Fibroblast of mammary gland (primary cell): ENCODE data around the gene FASTKD3.

ENCODE experiments used
- DNase-seq: peaks from one replicate; pipeline ENCODE4 v3.0.0-alpha.2; 2010; ENCODE audit warnings: low read depth
- H3K4me3 ChIP-seq: 2 replicates; pipeline ENCODE4 v1.5.1; 2011; ENCODE audit warnings: low read depth, mild to moderate bottlenecking, low read length, moderate library complexity; ENCODE audit not compliant: control insufficient read depth
- CTCF ChIP-seq: conservative IDR thresholded peaks from 2 replicates; pipeline ENCODE4 v1.5.1; 2011; ENCODE audit warnings: low read depth, low read length, inconsistent platforms; ENCODE audit not compliant: control insufficient read depth, insufficient read depth

FASTKD3 gene

GRCh38 chr5:7813576-7813975 lies 55.3 kb downstream of the FASTKD3 start:
- no peak overlapping the region for H3K4me3 ChIP-seq
- no peak for DNase-seq
- TF ChIP-seq CTCF = no peak

- no peak for TF ChIP-seq CTCF
- H3K4me3 ChIP-seq = no peak overlapping the region
- no peak for DNase-seq
Measured at GRCh38 chr5:7813007-7813406, 55.8 kb downstream of the FASTKD3 start.

- TF ChIP-seq CTCF = no peak
- H3K4me3 ChIP-seq = no peak overlapping the region
- no peak for DNase-seq
Measured at GRCh38 chr5:7811715-7812114, 57.1 kb downstream of the FASTKD3 start.
